ENCODE results near the gene TMEM134. TPM values are rescaled to one million over a fixed set of nuclear protein-coding genes. Genes with fewer than 3 reads are reported as not detected.
"Not testable (repeated sequence)": the region's sequence is repeated elsewhere in the genome, so short reads cannot be mapped to it uniquely, and the experiment has no call there.

The TMEM134 gene, protein sequence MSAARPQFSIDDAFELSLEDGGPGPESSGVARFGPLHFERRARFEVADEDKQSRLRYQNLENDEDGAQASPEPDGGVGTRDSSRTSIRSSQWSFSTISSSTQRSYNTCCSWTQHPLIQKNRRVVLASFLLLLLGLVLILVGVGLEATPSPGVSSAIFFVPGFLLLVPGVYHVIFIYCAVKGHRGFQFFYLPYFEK
- 36.8 TPM for polyA plus RNA-seq (2013, experiment 1 of 2; ENCODE audit: insufficient read length)
- 43.8 TPM for polyA plus RNA-seq (2013, experiment 2 of 2; ENCODE audit: insufficient read length)

DNA sequence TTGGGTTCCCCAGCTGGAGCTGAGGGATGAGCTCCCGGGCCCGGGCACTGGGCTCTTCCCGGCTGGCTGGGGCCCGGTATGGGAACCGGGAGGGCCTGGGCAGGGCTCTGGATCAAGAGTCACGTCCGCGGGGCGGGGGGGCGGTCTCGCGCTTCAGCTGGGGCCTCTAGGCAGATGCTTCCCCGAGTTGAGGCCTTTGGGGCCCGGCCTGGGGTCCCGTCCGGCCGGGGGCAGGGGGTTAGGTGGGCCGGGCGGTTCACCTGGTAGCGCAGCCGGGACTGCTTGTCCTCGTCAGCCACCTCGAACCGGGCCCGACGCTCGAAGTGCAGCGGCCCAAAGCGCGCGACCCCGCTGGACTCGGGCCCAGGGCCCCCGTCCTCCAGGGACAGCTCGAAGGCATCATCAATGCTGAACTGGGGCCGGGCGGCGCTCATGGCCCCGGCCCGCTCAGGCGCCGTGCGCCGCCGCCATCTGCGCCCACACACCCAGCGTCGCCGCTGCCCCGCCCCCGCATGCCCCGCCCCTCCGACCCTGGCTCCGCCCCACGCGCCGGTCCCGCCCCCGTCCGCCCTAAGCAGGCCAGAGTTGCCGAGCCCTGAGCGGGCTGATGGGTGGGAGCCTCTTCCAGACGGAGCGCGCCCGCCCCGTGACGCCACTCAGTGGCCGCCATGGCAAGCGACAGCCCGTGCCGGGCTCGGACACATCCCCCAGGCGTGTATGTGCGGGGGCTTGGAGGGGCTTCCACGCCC, at the start of gene TMEM134:
TSS of gene TMEM134 (minus strand) at position 493 of the 749 bp plus-strand sequence. CDS start at position 434, 59 bp downstream.
- peak; percentile 90 for DNase-seq

DNA sequence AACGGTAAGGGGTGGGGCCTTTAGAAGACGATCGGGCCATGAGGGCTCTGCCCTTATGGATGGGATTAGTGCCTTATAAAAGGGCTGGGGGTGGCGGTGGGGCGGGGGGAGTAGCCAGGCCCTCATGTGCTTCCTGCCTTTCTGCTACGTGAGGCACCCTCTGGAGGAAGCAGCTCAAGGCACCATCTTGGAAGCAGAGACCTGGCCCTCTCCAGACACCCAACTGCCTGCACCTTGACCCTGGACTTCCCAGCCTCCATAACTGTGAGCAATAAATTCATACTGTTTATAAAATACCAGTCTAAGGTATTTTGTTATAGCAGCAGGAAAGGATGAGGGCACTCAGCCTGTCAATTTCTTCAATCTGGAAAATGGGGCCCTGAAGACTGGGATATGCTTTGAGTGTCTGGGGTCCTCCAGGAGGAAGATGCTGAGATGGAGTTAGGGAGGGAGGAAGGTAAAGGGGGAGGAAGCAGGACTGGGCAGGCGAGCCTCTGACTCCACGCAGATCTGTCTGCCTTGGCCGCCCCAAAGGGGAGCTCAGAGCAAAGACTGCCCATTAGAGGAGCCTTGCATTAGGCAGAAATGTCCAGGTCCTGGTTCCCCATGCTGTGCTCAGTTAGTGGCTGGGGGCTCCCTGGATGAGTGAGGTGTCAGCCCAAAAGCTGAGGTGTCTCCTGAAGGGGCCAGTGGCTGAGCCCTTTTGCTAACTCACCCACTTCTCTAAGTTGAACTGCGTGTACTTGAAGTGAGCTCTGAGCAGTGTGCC, 48.9 kb upstream of the TMEM134 start:
- no peak for DNase-seq

DNA sequence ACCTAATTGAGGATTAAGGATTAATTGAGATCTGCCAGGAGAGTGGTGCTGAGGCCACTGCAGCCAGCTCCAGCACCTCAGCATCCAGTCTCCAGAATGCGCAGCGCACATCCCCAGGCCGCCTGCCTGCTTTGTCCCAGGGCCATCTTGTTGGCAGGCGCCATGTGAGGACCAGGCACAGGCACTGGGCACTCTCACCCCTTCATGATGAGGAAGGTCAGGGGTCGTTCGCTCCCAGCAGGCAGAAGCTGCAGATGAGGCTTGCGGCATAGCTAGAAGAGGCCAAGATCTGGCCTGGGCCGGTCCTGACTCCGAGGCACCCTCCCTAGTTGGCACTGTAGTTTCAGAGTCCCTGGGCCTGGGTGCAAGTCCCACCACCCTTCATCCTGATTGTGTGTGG, 47.8 kb upstream of the TMEM134 start:
- DNase-seq = no peak

DNA sequence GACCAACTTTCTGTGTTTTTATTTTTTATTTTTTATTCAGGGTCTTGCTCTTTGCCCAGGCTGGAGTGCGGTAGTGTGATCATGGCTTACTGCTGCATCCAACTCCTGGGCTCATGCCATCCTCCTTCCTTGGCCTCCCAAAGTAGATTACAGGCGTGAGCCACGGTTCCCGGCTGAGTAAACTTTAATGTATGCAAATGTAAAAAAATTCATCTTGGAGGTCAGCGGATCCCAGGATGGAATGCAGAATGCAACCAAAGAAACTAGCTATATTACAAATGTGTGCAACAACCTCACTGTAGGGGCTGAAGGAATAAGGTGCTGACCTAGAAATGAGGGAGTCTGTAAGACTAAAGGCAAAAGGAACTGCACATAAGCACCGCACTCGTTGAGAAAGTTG, 45.1 kb upstream of the TMEM134 start:
- DNase-seq = no peak

DNA sequence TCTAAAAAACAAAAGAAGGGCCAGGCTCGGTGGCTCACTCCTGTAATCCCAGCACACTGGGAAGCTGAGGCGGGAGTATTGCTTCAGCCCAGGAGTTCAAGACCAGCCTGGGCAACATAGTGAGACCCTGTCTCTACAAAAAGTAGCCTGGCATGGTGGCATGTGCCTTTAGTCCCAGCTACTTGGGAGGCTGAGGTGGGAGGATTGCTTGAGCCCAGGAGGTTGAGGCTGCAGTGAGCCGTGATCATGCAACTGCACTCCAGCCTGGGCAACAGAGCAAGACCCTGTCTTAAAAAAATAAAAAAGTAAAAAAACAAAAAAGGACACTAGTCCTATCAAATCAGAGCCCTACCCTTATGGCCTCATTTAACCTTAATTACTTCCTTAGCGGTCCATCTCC, 42.5 kb upstream of the TMEM134 start:
- not testable (repeated sequence) for DNase-seq

DNA sequence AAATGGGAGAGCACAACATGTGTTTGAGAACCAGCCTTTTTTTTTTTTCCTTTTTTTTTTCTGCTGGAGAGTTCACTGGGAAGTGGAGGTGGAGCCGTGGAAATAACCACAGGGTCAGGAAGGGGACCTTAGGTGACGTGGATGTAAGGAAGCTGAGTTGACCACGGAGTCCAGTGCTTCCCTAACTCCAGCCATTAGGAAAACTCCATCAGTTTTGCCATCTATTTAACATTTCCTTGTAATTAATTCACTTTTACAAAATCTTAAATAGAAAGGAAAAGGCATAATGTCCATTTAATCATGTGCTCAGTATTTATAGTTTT, 40.9 kb upstream of the TMEM134 start:
- DNase-seq = no peak

DNA sequence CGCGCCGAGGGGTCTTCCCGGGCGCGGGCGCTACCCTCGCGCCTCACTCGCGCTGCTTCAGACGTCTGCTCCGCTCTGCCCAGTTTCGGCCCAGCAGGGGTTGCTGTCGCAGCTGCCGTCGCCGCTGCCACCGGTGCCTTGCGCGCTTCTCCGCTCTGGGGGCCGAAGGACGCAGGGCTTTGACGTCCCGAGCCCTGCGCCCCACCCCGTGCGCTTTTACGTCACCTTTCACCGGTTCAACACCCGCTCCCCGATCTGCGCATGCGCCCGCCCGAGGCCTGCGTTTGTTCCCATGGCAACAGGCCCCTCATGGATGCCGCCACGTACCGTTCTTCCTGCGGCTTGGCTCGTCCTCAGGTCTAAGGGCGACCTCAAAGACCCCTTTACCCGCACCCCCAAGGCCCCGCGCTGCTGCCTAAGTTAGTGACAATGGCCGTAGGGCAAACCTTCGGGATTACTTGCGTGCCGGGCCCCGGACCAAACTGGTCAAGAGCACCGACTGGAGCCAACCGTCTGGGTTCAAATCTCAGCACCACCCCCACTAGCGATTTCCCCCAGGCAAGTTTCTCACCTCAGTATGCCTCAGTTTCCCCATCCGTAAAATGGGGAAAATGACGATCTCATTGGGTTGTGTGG, 39.6 kb upstream of the TMEM134 start:
- peak; percentile 95 for DNase-seq

DNA sequence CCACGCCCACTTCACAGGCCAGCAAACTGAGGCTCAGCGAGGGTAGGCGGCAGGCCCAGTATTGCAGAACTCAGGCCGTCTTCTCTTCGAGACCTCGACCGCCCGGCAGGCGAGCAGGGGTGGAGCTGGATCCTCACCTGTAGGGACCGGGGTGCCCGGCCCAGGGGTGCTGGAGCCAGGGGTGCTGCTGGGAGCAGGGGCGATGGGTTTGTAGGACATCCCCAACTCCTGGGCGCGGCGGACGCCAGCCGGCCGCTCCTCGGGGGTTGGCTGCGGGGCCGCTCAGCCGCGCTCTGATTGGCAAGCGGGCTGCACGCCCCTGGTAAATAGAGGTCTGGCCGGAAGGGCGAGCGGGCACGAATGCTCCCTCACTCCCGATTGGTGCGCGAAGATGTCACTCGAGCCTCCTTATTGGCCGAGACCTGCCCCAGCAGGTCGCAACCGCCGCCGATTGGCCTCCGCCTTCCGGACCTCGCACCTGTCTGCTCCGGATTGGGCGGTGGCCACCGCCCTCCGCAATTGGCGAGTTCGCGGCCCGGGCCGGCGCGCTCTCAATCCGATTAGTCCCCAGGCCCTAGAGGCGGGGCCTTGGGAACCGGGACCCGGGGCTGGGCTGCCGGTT, 38.9 kb upstream of the TMEM134 start, which contains the start of gene CDK2AP2:
TSS of gene CDK2AP2 (minus strand) at position 299 of the 622 bp plus-strand sequence. CDS start at position 219, 80 bp downstream.
- DNase-seq = peak; percentile 100

DNA sequence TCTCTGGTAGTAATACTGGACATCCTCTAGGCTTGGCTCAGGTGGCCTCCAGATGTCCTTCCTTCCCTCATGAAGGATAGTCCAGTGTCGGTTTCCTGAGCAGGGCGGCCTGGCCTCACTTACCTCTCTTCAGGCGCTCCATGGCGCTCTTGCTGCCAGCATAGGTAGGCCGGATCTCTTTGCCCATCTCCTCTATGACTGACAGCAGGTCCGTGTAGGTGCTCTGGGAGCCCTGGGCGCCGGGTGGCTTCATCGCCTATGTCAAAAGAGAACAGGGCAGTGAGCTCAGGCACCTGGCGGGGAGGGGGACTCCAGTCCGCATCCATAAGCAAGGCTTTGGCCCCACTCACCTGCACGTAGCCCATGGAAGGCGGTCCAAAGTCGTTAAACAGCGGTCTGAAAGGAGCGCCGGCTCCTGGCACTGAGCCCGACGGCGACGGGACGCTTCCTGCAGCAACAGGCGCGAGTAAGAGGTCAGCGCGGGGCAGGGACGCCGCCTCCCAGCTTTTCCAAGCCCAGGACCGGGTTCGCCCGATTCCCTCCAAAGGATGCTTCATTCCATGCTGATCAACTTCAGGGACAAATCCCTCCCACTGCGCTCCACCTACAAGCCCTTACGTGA, 38.3 kb upstream of the TMEM134 start:
- no peak for DNase-seq

DNA sequence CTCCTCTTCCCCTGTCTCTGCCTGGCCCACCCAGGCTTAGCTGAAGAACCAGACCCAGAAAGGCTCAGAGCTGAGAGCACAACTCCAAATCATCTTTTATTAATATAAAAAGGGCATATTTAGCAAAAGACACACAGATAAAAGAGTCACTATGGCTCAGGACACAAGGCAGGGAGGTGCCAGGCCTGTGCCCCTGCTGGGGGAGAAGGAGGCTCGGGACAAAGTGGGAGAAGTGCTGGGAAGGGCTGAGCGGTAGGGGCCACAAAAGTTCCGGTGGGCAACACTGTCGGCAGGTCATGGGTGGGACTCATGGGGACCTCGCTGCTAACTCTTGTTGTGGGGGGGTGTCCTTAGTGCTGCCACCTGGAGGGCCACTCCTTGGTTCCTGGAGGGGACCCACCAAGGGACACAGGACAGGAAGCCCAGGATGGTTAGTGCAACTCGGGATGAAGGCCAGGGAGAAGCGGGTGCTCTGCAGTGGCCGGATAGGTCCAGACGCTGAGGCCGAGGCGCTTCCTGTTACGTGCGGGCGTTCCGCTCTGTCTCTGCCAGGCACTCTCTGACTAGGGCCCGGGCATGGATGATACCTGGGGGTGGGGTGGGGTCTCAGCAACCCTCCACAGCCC, 37.5 kb upstream of the TMEM134 start:
- DNase-seq = no peak

DNA sequence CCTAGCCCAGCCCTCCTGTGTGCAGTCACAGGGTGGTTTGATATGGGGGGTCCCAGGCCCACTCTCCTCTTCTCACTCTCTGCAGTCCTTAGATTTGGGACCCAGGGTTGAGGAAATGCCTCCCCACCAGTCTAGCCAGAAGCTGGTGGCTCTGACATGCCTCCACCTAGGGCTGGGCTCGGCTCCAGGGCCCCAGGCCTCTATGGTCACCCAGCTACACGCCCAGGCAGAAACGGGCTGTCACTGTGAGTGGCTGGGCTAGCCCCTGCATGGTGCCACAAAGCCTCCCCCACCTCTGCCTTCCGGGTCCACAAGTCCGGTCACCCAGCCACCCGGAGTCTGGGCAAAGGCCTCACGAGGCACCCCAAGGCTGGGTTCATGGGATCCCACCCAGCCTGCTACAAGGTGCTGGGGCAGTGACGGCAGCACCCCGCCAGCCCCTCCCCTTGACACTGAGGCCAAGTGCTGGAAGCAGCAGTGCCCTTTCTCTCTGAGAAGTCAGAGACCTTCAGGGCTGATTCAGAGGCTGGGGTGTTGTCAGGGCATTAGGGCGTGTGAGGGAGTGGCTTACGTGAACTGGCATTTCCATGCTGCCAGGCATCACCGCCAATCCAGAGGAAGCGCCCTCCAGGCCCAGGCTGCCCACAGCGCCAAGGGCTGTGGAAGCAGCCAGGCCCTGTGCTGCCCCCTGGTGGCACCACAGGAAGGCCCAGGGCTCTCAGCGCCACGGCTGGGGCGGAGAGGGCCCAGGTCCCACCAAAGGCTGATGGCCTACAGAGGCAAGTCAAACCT, 36.8 kb upstream of the TMEM134 start:
- peak; percentile 89 for DNase-seq

DNA sequence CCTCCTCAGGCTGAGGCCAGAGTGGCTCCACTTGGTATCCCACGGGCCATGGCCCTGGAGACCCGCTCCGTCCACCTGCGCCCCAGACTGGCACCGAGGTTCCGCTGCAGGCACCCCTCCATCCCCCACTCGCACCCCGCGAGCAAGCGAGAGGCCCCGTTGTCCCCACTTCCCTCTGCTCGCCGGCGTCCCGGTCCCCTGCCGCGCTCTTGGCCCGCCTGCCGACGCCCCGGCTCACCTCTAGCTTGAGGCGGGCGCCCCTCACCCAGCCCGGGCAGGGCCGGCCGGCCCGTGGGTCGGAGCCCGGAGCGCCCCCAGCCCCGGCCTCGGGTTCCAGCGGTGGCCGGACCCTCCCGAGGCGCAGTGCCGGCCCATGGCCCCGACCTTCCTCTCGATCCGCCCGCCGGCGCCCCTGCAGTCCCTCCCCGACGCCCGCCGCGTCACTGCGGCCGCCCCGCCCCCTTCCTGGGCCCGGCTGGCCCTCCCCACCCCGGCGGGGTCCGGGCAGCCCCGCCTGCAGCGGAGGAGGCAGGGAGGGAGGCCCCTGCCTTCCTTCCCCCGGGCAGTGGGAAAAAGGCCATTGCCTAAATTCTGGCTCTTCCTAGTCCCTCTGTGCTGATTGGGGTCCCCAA, 36.0 kb upstream of the TMEM134 start, which contains the start of gene PITPNM1:
TSS of gene PITPNM1 (minus strand) at position 414 of the 632 bp plus-strand sequence. CDS start 1,183 bp downstream, outside the sequence.
- peak; percentile 67 for DNase-seq

DNA sequence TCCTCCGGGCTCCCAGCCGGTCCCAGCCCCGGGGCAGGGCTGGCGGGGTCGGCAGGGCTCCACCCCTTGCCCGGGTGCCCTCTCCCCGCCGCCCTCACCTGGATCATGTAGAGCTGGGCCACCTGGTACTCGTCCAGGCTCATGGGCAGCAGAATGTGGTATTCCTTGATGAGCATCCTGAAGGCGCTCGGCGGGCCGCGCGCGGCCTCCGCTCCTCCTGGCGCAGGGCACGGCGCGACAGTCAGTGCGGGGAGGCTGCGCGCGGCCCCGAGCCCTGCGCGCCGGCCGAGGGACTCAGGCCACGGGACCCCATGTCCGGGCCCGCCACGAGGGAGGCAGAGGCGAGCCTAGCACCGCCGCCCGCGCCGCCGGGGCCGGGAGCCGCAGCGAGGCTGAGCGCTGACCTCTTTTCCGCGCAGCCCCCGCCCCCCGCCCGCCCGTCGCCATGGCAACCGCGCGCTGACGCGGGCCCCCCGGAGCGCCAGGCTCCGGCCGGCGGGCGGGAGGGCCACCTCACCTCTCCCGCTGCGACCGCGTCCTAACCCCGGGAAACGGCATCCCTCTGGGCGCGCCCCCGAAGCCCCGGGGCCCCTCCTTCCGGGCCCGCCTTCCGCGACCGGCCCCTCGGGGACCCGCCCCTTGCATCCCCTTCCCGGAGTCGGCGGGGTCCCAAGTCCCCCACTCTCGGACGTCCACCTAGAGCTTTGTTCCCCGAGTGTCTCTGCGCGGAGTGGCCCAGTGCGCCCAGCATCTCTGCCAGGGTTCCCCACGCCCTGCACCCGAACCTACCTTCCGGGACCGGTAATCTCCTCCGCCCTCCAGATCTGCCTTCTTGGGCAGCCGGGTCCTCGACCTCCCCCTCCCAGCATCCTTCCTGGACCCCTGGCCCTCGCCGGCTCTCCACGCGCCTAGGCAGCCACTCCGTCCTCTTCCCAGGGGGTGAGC, 35.2 kb upstream of the TMEM134 start:
- peak; percentile 51 for DNase-seq

DNA sequence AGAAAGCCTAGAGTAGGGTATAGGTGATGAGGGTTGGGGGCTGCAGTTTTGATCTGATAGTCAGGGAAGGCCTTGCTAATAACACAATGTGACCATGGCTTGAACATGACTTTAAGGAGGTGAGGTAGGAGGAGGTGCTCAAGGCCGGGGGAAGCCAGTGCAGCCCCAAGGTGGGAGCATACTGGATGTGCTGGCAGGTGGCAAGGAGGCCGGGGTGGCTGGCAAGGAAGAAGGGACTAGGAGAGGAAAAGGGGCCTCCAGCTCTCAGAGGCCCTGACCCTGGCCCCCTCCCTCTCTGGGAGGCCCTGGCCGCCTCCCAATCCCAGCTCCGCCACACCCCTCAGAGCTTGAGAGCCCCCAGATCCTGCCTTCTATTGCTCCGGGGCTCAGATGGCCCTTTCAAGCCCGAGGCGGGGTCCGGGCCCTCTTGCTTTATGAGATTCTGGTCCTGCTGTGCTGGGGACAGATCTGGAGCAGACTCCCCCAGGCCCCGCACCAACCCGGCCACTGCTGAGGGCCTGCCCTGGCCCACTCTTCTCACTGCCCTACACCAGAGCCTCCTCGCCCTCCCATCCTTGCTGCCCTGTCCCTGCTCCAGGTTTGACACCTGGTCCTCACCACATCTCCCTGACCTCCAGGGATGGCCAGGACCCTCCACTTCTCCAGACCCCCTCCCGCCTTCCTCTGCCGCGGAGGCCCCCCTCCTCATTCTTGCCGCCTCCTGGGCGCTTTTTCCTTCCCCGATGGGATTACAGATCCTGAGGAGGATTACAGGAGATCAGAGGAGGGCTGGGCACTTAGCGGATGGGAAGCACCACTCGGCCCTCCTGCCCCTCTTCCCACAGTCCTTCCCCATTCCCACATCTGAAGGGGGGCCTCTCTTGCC, 34.3 kb upstream of the TMEM134 start:
- DNase-seq = no peak

DNA sequence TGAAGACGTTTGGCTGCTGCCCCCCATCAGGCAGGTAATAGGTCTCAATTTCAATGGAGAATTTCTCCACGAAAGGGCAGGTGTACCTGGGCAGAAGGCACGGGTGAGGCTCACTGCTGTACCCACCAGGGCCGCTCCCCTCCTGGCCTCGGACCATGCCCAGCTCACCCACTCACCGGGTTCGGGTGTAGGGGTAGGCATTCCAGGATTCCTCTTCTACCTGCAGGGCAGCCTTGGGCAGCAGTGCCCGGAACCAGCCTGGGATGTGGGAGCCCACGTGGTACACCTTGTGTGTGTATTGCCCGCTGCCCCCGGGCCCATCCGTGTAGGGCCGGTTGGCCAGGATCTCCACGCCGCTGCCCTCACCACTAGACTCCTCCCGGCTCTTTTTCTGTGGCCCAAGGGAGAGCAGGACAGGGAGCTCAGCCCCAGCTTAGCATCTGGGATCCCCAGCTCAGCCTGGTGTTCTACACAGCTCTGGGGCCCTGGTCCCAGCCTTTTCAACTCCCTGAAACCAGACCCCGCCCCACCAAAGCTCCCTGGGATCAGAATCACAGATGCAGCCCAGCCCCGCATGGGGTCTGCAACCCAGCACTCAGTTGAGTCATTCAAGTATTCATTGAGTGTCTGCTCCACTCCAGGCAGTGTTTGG, 33.4 kb upstream of the TMEM134 start:
- no peak for DNase-seq

DNA sequence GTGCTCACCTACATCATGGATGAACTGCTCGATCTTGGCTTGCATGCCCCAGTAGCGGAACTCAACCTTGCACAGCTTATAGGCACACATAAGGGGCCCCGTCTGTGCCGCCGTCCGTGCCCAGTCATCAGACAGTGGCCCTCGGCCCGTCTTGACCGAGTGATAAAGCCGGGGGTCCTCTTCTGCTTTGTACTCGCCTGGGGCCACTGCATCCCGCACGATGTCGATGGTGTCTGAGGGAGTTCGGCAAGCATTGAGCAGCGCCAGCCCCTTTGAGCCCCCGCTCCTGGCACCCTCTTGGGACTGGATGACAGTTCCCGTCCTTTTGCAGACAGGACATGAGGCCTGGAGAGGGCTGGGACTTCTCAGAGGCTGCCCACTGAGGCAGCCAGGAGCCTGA, 32.8 kb upstream of the TMEM134 start:
- DNase-seq = no peak
